EH (cell line): Measurements from ENCODE around the gene KMT5B.

Experiments
- DNase-seq: peaks from one replicate; pipeline ENCODE4 v3.0.0-alpha.2; 2015; ENCODE audit warnings: low read depth

KMT5B gene

GRCh38 chr11:68117853-68118470 is 95.1 kb downstream of the KMT5B start:
- DNase-seq = peak; percentile 32

GRCh38 chr11:68116974-68117373 is 96.1 kb downstream of the KMT5B start:
- DNase-seq = peak; percentile 22

- no peak for DNase-seq
These were observed 97.0 kb downstream of the KMT5B start for GRCh38 chr11:68116126-68116525.

- no peak for DNase-seq
These were observed 97.8 kb downstream of the KMT5B start for GRCh38 chr11:68115285-68115684.

- DNase-seq = peak; percentile 39
These were observed 99.1 kb downstream of the KMT5B start for GRCh38 chr11:68113986-68114385.

- DNase-seq = no peak
These were observed 105.4 kb downstream of the KMT5B start for GRCh38 chr11:68107689-68108088.

- DNase-seq = no peak
These were observed 106.7 kb downstream of the KMT5B start for GRCh38 chr11:68106165-68106940.
